ENCODE results near the gene UMOD. TPM values are rescaled to one million over a fixed set of nuclear protein-coding genes. Genes with fewer than 3 reads are reported as not detected.

Gene UMOD
- total and polyA plus RNA-seq, 2 experiments from 2014 or later = not detected

- no peak overlapping the region for H3K4me3 ChIP-seq
- H3K27me3 ChIP-seq = no peaks in the 10 kb centered on the region
- H3K27ac ChIP-seq = no peak overlapping the region
- no peaks in the 10 kb centered on the region for H3K9me2 ChIP-seq (replicated peaks; ENCODE audit: insufficient read depth)
- no peaks in the 10 kb centered on the region for H3K79me2 ChIP-seq
- peak; percentile 89 for DNase-seq (ENCODE audit: low spot score)
- H2AFZ ChIP-seq = no peak overlapping the region
- H3K4me1 ChIP-seq (ENCODE audit: insufficient read depth) = no peaks in the 10 kb centered on the region
- H3K4me2 ChIP-seq = no peak overlapping the region
- 40% methylated on average over 8 of the region's 11 CpGs for WGBS (ENCODE audit: low lambda C conversion rate, missing lambda C conversion rate)
- no peaks in the 10 kb centered on the region for H3K36me3 ChIP-seq (replicated peaks; ENCODE audit: insufficient read depth, low read depth)
- no peak for TF ChIP-seq EZH2 (IDR thresholded peaks at IDR 0.05; ENCODE audit: borderline replicate concordance)
- TF ChIP-seq EZH2phosphoT487 (IDR thresholded peaks at IDR 0.05; ENCODE audit: low read depth, severe bottlenecking, unreplicated experiment) = no peak
- peak; percentile 88 for TF ChIP-seq CTCF (IDR thresholded peaks at IDR 0.05; ENCODE audit: poor library complexity)
- H4K20me1 ChIP-seq (ENCODE audit: insufficient read depth, poor library complexity, severe bottlenecking) = no peaks in the 10 kb centered on the region
- no peaks in the 10 kb centered on the region for H3K9me3 ChIP-seq (ENCODE audit: low read depth)
Measured at GRCh38 chr16:20383106-20384029, 30.9 kb upstream of the UMOD start.

- Histone ChIP-seq H2AFZ (no peak overlapping the region), H4K20me1 (ENCODE audit: insufficient read depth, poor library complexity, severe bottlenecking) (no peaks in the 10 kb centered on the region), H3K9me2 (replicated peaks; ENCODE audit: insufficient read depth) (no peaks in the 10 kb centered on the region), H3K4me2 (no peak overlapping the region), H3K27me3 (no peaks in the 10 kb centered on the region), H3K27ac (no peak overlapping the region), H3K79me2 (no peaks in the 10 kb centered on the region), H3K36me3 (replicated peaks; ENCODE audit: insufficient read depth, low read depth) (no peaks in the 10 kb centered on the region), H3K4me3 (no peak overlapping the region), H3K4me1 (ENCODE audit: insufficient read depth) (no peaks in the 10 kb centered on the region), H3K9me3 (ENCODE audit: low read depth) (no peaks in the 10 kb centered on the region)
- no peak for DNase-seq (ENCODE audit: low spot score)
- 85% methylated on average over 7 of the region's 7 CpGs for WGBS (ENCODE audit: low lambda C conversion rate, missing lambda C conversion rate)
- TF ChIP-seq EZH2 (IDR thresholded peaks at IDR 0.05; ENCODE audit: borderline replicate concordance) (no peak), CTCF (IDR thresholded peaks at IDR 0.05; ENCODE audit: poor library complexity) (no peak), EZH2phosphoT487 (IDR thresholded peaks at IDR 0.05; ENCODE audit: low read depth, severe bottlenecking, unreplicated experiment) (no peak)
Measured at GRCh38 chr16:20382202-20382948, 29.9 kb upstream of the UMOD start.

- peak; percentile 53 for DNase-seq (ENCODE audit: low spot score)
- no peaks in the 10 kb centered on the region for H3K27me3 ChIP-seq
- no peaks in the 10 kb centered on the region for H3K9me3 ChIP-seq (ENCODE audit: low read depth)
- H3K27ac ChIP-seq = no peak overlapping the region
- no peak for TF ChIP-seq EZH2 (IDR thresholded peaks at IDR 0.05; ENCODE audit: borderline replicate concordance)
- no peak for TF ChIP-seq CTCF (IDR thresholded peaks at IDR 0.05; ENCODE audit: poor library complexity)
- no peak for TF ChIP-seq EZH2phosphoT487 (IDR thresholded peaks at IDR 0.05; ENCODE audit: low read depth, severe bottlenecking, unreplicated experiment)
- H3K4me2 ChIP-seq = no peak overlapping the region
- no peak overlapping the region for H3K4me3 ChIP-seq
- H3K79me2 ChIP-seq = no peaks in the 10 kb centered on the region
- no peak overlapping the region for H2AFZ ChIP-seq
- no peaks in the 10 kb centered on the region for H3K36me3 ChIP-seq (replicated peaks; ENCODE audit: insufficient read depth, low read depth)
- no peaks in the 10 kb centered on the region for H4K20me1 ChIP-seq (ENCODE audit: insufficient read depth, poor library complexity, severe bottlenecking)
- H3K9me2 ChIP-seq (replicated peaks; ENCODE audit: insufficient read depth) = no peaks in the 10 kb centered on the region
- no peaks in the 10 kb centered on the region for H3K4me1 ChIP-seq (ENCODE audit: insufficient read depth)
- WGBS (ENCODE audit: low lambda C conversion rate, missing lambda C conversion rate) = 58% methylated on average over 3 of the region's 3 CpGs
Measured at GRCh38 chr16:20380782-20381181, 28.3 kb upstream of the UMOD start.

Data from hepatocyte (in vitro differentiated cells).